ENCODE results near the gene ALG13.

The ALG13 gene

DNA sequence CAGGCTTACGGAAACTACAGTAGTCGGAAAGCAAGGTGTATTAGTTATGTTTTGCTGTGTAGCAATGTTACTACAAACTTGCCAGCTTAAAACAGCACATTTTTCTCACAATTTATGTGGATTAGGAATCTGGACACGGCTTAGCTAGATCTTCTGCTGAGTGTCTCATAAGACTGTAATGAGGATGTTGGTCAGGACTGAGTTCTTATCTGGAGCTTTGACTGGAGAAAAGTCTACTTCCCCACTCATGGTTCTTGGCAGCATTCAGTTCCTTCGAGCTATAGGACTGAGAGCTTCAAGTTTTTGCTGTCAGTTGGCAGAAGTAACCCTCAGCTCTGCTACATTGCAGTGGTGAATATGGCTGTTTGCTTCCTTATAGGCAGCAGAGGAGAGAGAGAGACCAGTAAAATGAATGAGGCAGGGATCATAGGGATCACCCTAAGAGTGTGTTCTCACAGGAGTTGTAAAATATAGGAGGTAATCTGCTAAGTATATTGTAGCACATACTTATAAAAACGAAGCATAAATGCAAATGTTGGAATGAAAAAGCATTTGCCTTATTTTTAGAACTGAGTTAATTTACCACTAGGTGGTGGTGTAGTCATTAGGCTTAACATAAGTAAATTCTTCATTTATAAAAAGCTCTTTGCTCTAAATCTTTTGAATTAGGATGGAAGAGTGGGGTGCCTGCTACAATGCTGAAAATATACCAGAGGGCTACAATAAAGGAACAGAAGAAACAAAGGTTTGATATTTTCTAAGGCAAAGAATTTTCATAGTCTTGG is 38.6 kb downstream of the ALG13 start:
- CTCF ChIA-PET: interaction anchor here (0.6 to 1.7 kb wide), 12 partner anchors 9 to 1877 kb away, joined by 3 to 8 read pairs (median 4); no protein-coding TSS in a partner anchor
- Histone ChIP-seq H3K9me3 (ENCODE audit: control insufficient read depth, insufficient read depth, low read depth, low read length) (no peaks in the 10 kb centered on the region), H3K36me3 (ENCODE audit: control insufficient read depth in 2 of 2, insufficient read depth in 1 of 2, low read length in 2 of 2) (peaks cover 5 to 31% of the 10 kb centered on the region in 2 experiments), H3K4me3 (ENCODE audit: low read depth, low read length) (no peak overlapping the region), H3K27ac (ENCODE audit: extremely low read depth, low read depth, low read length) (no peak overlapping the region), H3K4me1 (ENCODE audit: control insufficient read depth, insufficient read depth, low read length) (no peaks in the 10 kb centered on the region)
- POLR2A ChIA-PET: no interaction called here
- TF ChIP-seq ZNF311 (tag by site-specific recombination; IDR thresholded peaks at IDR 0.05; ENCODE audit: borderline replicate concordance) (no peak), ZNF211 (tag by site-specific recombination; IDR thresholded peaks at IDR 0.05; ENCODE audit: low read depth) (no peak), ZNF654 (tag by site-specific recombination; IDR thresholded peaks at IDR 0.05; ENCODE audit: low read depth) (peak; percentile 33), ZNF791 (tag by site-specific recombination; IDR thresholded peaks at IDR 0.05) (no peak)
- TF ChIP-seq, protein P1, sequence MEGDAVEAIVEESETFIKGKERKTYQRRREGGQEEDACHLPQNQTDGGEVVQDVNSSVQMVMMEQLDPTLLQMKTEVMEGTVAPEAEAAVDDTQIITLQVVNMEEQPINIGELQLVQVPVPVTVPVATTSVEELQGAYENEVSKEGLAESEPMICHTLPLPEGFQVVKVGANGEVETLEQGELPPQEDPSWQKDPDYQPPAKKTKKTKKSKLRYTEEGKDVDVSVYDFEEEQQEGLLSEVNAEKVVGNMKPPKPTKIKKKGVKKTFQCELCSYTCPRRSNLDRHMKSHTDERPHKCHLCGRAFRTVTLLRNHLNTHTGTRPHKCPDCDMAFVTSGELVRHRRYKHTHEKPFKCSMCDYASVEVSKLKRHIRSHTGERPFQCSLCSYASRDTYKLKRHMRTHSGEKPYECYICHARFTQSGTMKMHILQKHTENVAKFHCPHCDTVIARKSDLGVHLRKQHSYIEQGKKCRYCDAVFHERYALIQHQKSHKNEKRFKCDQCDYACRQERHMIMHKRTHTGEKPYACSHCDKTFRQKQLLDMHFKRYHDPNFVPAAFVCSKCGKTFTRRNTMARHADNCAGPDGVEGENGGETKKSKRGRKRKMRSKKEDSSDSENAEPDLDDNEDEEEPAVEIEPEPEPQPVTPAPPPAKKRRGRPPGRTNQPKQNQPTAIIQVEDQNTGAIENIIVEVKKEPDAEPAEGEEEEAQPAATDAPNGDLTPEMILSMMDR (tag by site-specific recombination; IDR thresholded peaks at IDR 0.05): 0 out of 2 replicates have a peak, but pooled peaks have one; percentile 9
- TF ChIP-seq, protein P2, sequence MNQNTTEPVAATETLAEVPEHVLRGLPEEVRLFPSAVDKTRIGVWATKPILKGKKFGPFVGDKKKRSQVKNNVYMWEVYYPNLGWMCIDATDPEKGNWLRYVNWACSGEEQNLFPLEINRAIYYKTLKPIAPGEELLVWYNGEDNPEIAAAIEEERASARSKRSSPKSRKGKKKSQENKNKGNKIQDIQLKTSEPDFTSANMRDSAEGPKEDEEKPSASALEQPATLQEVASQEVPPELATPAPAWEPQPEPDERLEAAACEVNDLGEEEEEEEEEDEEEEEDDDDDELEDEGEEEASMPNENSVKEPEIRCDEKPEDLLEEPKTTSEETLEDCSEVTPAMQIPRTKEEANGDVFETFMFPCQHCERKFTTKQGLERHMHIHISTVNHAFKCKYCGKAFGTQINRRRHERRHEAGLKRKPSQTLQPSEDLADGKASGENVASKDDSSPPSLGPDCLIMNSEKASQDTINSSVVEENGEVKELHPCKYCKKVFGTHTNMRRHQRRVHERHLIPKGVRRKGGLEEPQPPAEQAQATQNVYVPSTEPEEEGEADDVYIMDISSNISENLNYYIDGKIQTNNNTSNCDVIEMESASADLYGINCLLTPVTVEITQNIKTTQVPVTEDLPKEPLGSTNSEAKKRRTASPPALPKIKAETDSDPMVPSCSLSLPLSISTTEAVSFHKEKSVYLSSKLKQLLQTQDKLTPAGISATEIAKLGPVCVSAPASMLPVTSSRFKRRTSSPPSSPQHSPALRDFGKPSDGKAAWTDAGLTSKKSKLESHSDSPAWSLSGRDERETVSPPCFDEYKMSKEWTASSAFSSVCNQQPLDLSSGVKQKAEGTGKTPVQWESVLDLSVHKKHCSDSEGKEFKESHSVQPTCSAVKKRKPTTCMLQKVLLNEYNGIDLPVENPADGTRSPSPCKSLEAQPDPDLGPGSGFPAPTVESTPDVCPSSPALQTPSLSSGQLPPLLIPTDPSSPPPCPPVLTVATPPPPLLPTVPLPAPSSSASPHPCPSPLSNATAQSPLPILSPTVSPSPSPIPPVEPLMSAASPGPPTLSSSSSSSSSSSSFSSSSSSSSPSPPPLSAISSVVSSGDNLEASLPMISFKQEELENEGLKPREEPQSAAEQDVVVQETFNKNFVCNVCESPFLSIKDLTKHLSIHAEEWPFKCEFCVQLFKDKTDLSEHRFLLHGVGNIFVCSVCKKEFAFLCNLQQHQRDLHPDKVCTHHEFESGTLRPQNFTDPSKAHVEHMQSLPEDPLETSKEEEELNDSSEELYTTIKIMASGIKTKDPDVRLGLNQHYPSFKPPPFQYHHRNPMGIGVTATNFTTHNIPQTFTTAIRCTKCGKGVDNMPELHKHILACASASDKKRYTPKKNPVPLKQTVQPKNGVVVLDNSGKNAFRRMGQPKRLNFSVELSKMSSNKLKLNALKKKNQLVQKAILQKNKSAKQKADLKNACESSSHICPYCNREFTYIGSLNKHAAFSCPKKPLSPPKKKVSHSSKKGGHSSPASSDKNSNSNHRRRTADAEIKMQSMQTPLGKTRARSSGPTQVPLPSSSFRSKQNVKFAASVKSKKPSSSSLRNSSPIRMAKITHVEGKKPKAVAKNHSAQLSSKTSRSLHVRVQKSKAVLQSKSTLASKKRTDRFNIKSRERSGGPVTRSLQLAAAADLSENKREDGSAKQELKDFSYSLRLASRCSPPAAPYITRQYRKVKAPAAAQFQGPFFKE (tag by site-specific recombination; IDR thresholded peaks at IDR 0.05; ENCODE audit: borderline replicate concordance): no peak

DNA sequence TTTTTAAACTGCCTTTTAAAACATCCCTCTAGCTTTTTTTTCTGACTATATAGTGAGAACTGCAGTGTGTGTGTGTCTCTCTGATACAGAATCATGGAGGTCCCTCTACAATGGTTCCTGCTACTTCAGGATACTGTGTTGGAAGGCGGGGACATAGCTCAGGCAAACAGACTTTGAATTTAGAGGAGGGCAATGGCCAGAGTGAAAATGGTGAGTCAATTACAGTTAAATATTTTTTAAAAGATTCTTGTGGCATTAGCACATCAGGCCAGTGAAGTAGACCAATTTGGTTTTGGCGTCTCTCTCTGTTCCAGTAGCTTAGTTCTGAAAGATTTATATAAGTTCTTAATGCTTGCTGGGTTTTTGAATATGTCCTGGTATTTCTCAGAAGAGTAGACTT is 47.1 kb downstream of the ALG13 start:
- H3K4me3 ChIP-seq (ENCODE audit: low read depth, low read length): no peak overlapping the region
- H3K27ac ChIP-seq (ENCODE audit: extremely low read depth, low read depth, low read length): no peak overlapping the region
- TF ChIP-seq ZNF157 (tag by site-specific recombination; IDR thresholded peaks at IDR 0.05) (no peak), SP3 (tag by site-specific recombination; IDR thresholded peaks at IDR 0.05) (no peak), ZSCAN23 (tag by site-specific recombination; IDR thresholded peaks at IDR 0.05) (no peak), HOXA7 (CRISPR knock-in tag; IDR thresholded peaks at IDR 0.05; ENCODE audit: borderline replicate concordance) (no peak), ZNF324 (tag by site-specific recombination; IDR thresholded peaks at IDR 0.05) (no peak), ZNF623 (tag by site-specific recombination; IDR thresholded peaks at IDR 0.05) (no peak), ZNF529 (tag by site-specific recombination; IDR thresholded peaks at IDR 0.05; ENCODE audit: insufficient replicate concordance) (no peak), GLIS1 (tag by site-specific recombination; IDR thresholded peaks at IDR 0.05) (no peak), ZNF48 (tag by site-specific recombination; IDR thresholded peaks at IDR 0.05) (no peak), ZNF341 (tag by site-specific recombination; IDR thresholded peaks at IDR 0.05; ENCODE audit: low read depth) (no peak), KLF8 (tag by site-specific recombination; IDR thresholded peaks at IDR 0.05) (no peak), ZNF23 (tag by site-specific recombination; IDR thresholded peaks at IDR 0.05; ENCODE audit: borderline replicate concordance) (no peak)
- TF ChIP-seq, protein P3, sequence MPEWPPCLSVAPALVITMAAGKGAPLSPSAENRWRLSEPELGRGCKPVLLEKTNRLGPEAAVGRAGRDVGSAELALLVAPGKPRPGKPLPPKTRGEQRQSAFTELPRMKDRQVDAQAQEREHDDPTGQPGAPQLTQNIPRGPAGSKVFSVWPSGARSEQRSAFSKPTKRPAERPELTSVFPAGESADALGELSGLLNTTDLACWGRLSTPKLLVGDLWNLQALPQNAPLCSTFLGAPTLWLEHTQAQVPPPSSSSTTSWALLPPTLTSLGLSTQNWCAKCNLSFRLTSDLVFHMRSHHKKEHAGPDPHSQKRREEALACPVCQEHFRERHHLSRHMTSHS (tag by site-specific recombination; IDR thresholded peaks at IDR 0.05): no peak
- TF ChIP-seq, protein P4, sequence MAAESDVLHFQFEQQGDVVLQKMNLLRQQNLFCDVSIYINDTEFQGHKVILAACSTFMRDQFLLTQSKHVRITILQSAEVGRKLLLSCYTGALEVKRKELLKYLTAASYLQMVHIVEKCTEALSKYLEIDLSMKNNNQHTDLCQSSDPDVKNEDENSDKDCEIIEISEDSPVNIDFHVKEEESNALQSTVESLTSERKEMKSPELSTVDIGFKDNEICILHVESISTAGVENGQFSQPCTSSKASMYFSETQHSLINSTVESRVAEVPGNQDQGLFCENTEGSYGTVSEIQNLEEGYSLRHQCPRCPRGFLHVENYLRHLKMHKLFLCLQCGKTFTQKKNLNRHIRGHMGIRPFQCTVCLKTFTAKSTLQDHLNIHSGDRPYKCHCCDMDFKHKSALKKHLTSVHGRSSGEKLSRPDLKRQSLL (tag by site-specific recombination; IDR thresholded peaks at IDR 0.05): no peak
- ChIA-PET POLR2A (no interaction called here), CTCF (interaction anchor here (0.9 to 1.4 kb wide), 2 partner anchors 8 to 283 kb away, joined by 3 to 4 read pairs; no protein-coding TSS in a partner anchor)
- no peaks in the 10 kb centered on the region for H3K4me1 ChIP-seq (ENCODE audit: control insufficient read depth, insufficient read depth, low read length)
- H3K36me3 ChIP-seq (ENCODE audit: control insufficient read depth in 2 of 2, insufficient read depth in 1 of 2, low read length in 2 of 2): peaks cover 5 to 64% of the 10 kb centered on the region in 2 experiments; a peak in 2 of 3 replicates
- no peaks in the 10 kb centered on the region for H3K9me3 ChIP-seq (ENCODE audit: control insufficient read depth, insufficient read depth, low read depth, low read length)

Measured in HEK293 (cell line).